H1 (cell line): ENCODE results near the gene EDN1. TPM values are rescaled to one million over a fixed set of nuclear protein-coding genes. Genes with fewer than 3 reads are reported as not detected.

Experiments used
- CTCF ChIA-PET: fragments of 300-600 bp; sonication (Branson Sonifier 250); formaldehyde crosslinking; loops from one replicate; lab custom pipeline; 2021; ENCODE audit not compliant: partially characterized antibody; lab: Charles Lee
- POLR2A ChIA-PET: fragments of 300-600 bp; sonication (Branson Sonifier 250); formaldehyde crosslinking; loops from one replicate; lab custom pipeline; 2021; ENCODE audit warnings: inconsistent platforms; ENCODE audit not compliant: partially characterized antibody; lab: Charles Lee
- DNase-seq, 2 experiments: peaks; one replicate each; pipeline versions ENCODE4 v3.0.0 to v3.0.0-alpha.2; 2010 to 2022; ENCODE audit warnings: low spot score in 2 of 2, low read depth in 1 of 2, mixed read lengths in 1 of 2
- FAIRE-seq: peaks from 2 replicates; lab custom pipeline; 2011; peaks lifted over from hg19 to GRCh38; lab: Jason Lieb, UNC
- H2AFZ ChIP-seq: 2 replicates; pipeline ENCODE4 v1.8.1; 2012; ENCODE audit warnings: low read length, inconsistent platforms
- H2AK5ac ChIP-seq: 2 replicates; pipeline ENCODE4 v1.6.1; 2013; ENCODE audit warnings: low read depth, low read length
- H2BK120ac ChIP-seq: replicated peaks from 2 replicates; pipeline ENCODE3; 2013; ENCODE audit warnings: low read depth, low read length, inconsistent platforms
- H2BK12ac ChIP-seq: 2 replicates; pipeline ENCODE4 v1.6.1; 2013; ENCODE audit warnings: low read depth, low read length
- H2BK15ac ChIP-seq: 2 replicates; pipeline ENCODE4 v1.6.1; 2013; ENCODE audit warnings: low read length
- H2BK20ac ChIP-seq: 2 replicates; pipeline ENCODE4 v1.6.1; 2013; ENCODE audit warnings: low read length
- H2BK5ac ChIP-seq: 2 replicates; pipeline ENCODE4 v1.6.1; 2013; ENCODE audit warnings: low read depth, low read length
- H3K14ac ChIP-seq: 2 replicates; pipeline ENCODE4 v1.6.1; 2013; ENCODE audit warnings: inconsistent platforms; ENCODE audit not compliant: insufficient read length
- H3K18ac ChIP-seq: 2 replicates; pipeline ENCODE4 v1.6.1; 2013; ENCODE audit warnings: low read length; ENCODE audit errors: extremely low read depth
- H3K23ac ChIP-seq: 2 replicates; pipeline ENCODE4 v1.6.1; 2013; ENCODE audit warnings: inconsistent platforms; ENCODE audit not compliant: insufficient read length
- H3K23me2 ChIP-seq: 2 replicates; pipeline ENCODE4 v1.6.1; 2013; ENCODE audit warnings: low read depth, low read length
- H3K27ac ChIP-seq: 2 replicates; pipeline ENCODE4 v1.6.1; 2011; ENCODE audit warnings: low read depth, low read length, inconsistent platforms
- H3K27me3 ChIP-seq, 4 experiments: replicated peaks in 1 of 4; 1 replicate in 1 of 4; 2 replicates in 3 of 4; pipeline versions ENCODE4 v1.6.1 to v1.8.1; 2011 to 2013; ENCODE audit warnings: low read length in 3 of 4, mild to moderate bottlenecking in 3 of 4, inconsistent platforms in 2 of 4, mixed read lengths in 2 of 4, moderate library complexity in 1 of 4; ENCODE audit not compliant: control insufficient read depth in 3 of 4, insufficient read depth in 3 of 4; ENCODE audit errors: extremely low read depth in 1 of 4
- H3K36me3 ChIP-seq, 4 experiments: 2 replicates each; pipeline versions ENCODE4 v1.6.1 to v1.8.1; 2011 to 2013; ENCODE audit warnings: mild to moderate bottlenecking in 4 of 4, low read length in 3 of 4, moderate library complexity in 2 of 4, control low read depth in 1 of 4, inconsistent platforms in 1 of 4; ENCODE audit not compliant: insufficient read depth in 4 of 4, control insufficient read depth in 2 of 4
- H3K4ac ChIP-seq: replicated peaks from 2 replicates; pipeline ENCODE3; 2013; ENCODE audit warnings: low read length, low read depth, mixed read lengths, inconsistent platforms; ENCODE audit not compliant: insufficient read length
- H3K4me1 ChIP-seq, 4 experiments: replicated peaks in 1 of 4; 1 replicate in 1 of 4; 2 replicates in 3 of 4; pipeline versions ENCODE4 v1.6.1 to v1.8.1; 2011 to 2013; ENCODE audit warnings: low read length in 3 of 4, inconsistent platforms in 2 of 4, mixed read lengths in 1 of 4; ENCODE audit not compliant: insufficient read depth in 4 of 4, control insufficient read depth in 3 of 4
- H3K4me2 ChIP-seq, 2 experiments: 2 replicates each; pipeline versions ENCODE4 v1.6.1 to v1.8.1; 2011 to 2013; ENCODE audit warnings: low read depth in 2 of 2, low read length in 2 of 2, control low read depth in 1 of 2, inconsistent platforms in 1 of 2, mild to moderate bottlenecking in 1 of 2; ENCODE audit not compliant: insufficient read depth in 1 of 2
- H3K4me3 ChIP-seq, 4 experiments: fragments of 200-600, 300-600 bp in 1 of 4; sonication (generic), shearing (Covaris generic), sonication (Bioruptor Twin) in 1 of 4; 2 replicates each; pipeline versions ENCODE4 v1.5.1 to v1.8.1; 2011 to 2016; ENCODE audit warnings: low read length in 4 of 4, low read depth in 3 of 4, control low read depth in 2 of 4, inconsistent platforms in 2 of 4, mild to moderate bottlenecking in 2 of 4, mixed read lengths in 1 of 4, moderate library complexity in 1 of 4; ENCODE audit not compliant: insufficient read depth in 2 of 4; ENCODE audit errors: extremely low read depth in 1 of 4
- H3K56ac ChIP-seq: replicated peaks from 2 replicates; pipeline ENCODE3; 2013; ENCODE audit warnings: low read depth, mild to moderate bottlenecking, mixed read lengths, low read length, inconsistent platforms; ENCODE audit not compliant: insufficient read length
- H3K79me1 ChIP-seq: 2 replicates; pipeline ENCODE4 v1.6.1; 2013; ENCODE audit warnings: low read depth, low read length, control low read depth
- H3K79me2 ChIP-seq, 2 experiments: 2 replicates each; pipeline versions ENCODE4 v1.6.1 to v1.8.1; 2012 to 2013; ENCODE audit warnings: low read length in 2 of 2, mild to moderate bottlenecking in 2 of 2, inconsistent platforms in 1 of 2; ENCODE audit not compliant: insufficient read depth in 2 of 2, control insufficient read depth in 1 of 2
- H3K9ac ChIP-seq, 4 experiments: replicated peaks in 1 of 4; 1 replicate in 1 of 4; 2 replicates in 3 of 4; pipeline versions ENCODE4 v1.6.1 to v1.8.1; 2011 to 2013; ENCODE audit warnings: low read depth in 3 of 4, low read length in 3 of 4, control low read depth in 2 of 4, mild to moderate bottlenecking in 2 of 4, moderate library complexity in 2 of 4, inconsistent platforms in 1 of 4; ENCODE audit errors: extremely low read depth in 1 of 4
- H3K9me3 ChIP-seq, 2 experiments: 2 replicates each; pipeline versions ENCODE4 v1.6.1 to v1.8.1; 2012 to 2013; ENCODE audit warnings: mild to moderate bottlenecking in 2 of 2, moderate library complexity in 2 of 2, control low read depth in 1 of 2, inconsistent platforms in 1 of 2, low read depth in 1 of 2, low read length in 1 of 2, mixed read lengths in 1 of 2; ENCODE audit not compliant: insufficient read depth in 2 of 2
- H4K20me1 ChIP-seq, 2 experiments: replicated peaks in 1 of 2; 2 replicates each; pipeline versions ENCODE3 to v1.8.1; 2011 to 2013; ENCODE audit warnings: inconsistent platforms in 2 of 2, low read length in 2 of 2, mild to moderate bottlenecking in 1 of 2; ENCODE audit not compliant: insufficient read depth in 2 of 2, control insufficient read depth in 1 of 2
- H4K5ac ChIP-seq: 2 replicates; pipeline ENCODE4 v1.6.1; 2013; ENCODE audit warnings: low read length, low read depth, mixed read lengths, inconsistent platforms; ENCODE audit not compliant: insufficient read length
- H4K8ac ChIP-seq: 2 replicates; pipeline ENCODE4 v1.8.0; 2013; ENCODE audit warnings: mild to moderate bottlenecking, moderate library complexity, low read length, inconsistent platforms; ENCODE audit not compliant: insufficient read depth; ENCODE audit errors: extremely low read depth
- H4K91ac ChIP-seq: replicated peaks from 2 replicates; pipeline ENCODE3; 2013; ENCODE audit warnings: low read length, mixed read lengths, inconsistent platforms; ENCODE audit not compliant: insufficient read length
- CBX8 ChIP-seq: fragments of 300-800, 300-1000 bp; sonication (generic); IDR thresholded peaks from 2 replicates; pipeline ENCODE4 v1.7.1; 2016; ENCODE audit warnings: low read depth, low read length, borderline replicate concordance
- EGR1 ChIP-seq: IDR thresholded peaks from 2 replicates; pipeline ENCODE4 v1.6.1; 2011; ENCODE audit warnings: low read depth, low read length, borderline replicate concordance
- EP300 ChIP-seq, 2 experiments: IDR thresholded peaks; 1 replicate in 1 of 2; 2 replicates in 1 of 2; pipeline ENCODE4 v1.6.1; 2011 to 2012; ENCODE audit warnings: low read depth in 2 of 2, low read length in 2 of 2, mild to moderate bottlenecking in 2 of 2, borderline replicate concordance in 1 of 2, inconsistent platforms in 1 of 2, moderate library complexity in 1 of 2
- GTF2F1 ChIP-seq: IDR thresholded peaks from 2 replicates; pipeline ENCODE4 v1.6.1; 2012; ENCODE audit warnings: low read depth, low read length, improper control_type of control experiment, borderline replicate concordance
- JUND ChIP-seq: IDR thresholded peaks from 2 replicates; pipeline ENCODE4 v1.6.1; 2011; ENCODE audit warnings: mild to moderate bottlenecking, improper control_type of control experiment, low read length
- NRF1 ChIP-seq: IDR thresholded peaks from 2 replicates; pipeline ENCODE4 v1.6.1; 2011; ENCODE audit warnings: mild to moderate bottlenecking, low read depth, low read length, improper control_type of control experiment
- TCF12 ChIP-seq: IDR thresholded peaks from 2 replicates; pipeline ENCODE4 v1.6.1; 2011; ENCODE audit warnings: low read depth, mild to moderate bottlenecking, low read length
- WGBS, 2 experiments: shearing (Covaris generic) in 1 of 2; methylation state at CpG; one replicate each; pipeline versions ENCODE4 v1.1.6 to v1.1.7; 2013 to 2015; ENCODE audit warnings: low lambda C conversion rate in 2 of 2, mixed read lengths in 2 of 2, inconsistent platforms in 1 of 2, low coverage in 1 of 2, missing lambda C conversion rate in 1 of 2; ENCODE audit not compliant: insufficient replicate concordance in 2 of 2, insufficient coverage in 1 of 2, insufficient read length in 1 of 2; ENCODE audit errors: extremely low coverage in 1 of 2, missing lambda C conversion rate in 1 of 2; 5-methylcytosine and 5-hydroxymethylcytosine counted together
- polyA plus RNA-seq, 7 experiments: library from polyadenylated mRNA; depleted of rRNA in 3 of 7; stranded (reverse) in 5 of 7; unstranded in 2 of 7; fragments of >200 nt in 5 of 7; fragments of 200-250 nt in 2 of 7; gene quantifications; 1 replicate in 5 of 7; 2 replicates in 1 of 7; 4 replicates in 1 of 7; pipeline versions ENCODE4 v1.2.1 to v1.2.3, GENCODE V29; 2011 to 2013; ENCODE audit warnings: missing spikeins in 2 of 7, mixed read lengths in 2 of 7
- total RNA-seq: library from RNA; stranded (reverse); fragmentation: NEBNext Ultra II Directional; extraction: Animal tissue kit (Norgen Biotek cat#: 25700); gene quantifications from 2 replicates; pipeline ENCODE4 v1.2.1, GENCODE V29; 2021
- TF ChIP-seq, protein P1 (sequence below): IDR thresholded peaks from 2 replicates; pipeline ENCODE4 v1.6.1; 2012; ENCODE audit warnings: inconsistent platforms

The EDN1 gene
- total and polyA plus RNA-seq, 2 of the 8 experiments (the other 6 are each of a cell fraction or from before 2014, with no cell fraction given): 0.23 to 1.1 TPM

DNA sequence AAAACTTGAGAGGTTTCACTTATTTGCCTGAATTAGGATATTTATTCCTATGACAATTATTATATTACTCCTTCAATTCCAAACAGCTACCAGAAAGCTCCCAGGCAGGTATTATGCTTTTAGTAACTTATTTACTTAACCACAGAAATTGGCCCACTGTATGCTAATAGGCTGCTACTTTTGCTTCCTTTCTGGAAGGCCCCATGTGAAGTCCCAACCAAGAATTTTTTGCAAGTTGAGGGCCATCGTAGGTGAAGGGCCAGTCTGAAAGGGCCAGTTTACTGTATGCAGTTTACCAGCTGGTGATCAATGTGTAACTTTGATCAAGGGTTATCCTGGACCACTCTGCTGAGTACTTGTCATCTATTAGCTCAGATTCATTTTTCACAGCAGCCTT, 45.0 kb downstream of the EDN1 start:
- H3K4me1 ChIP-seq: peaks cover 0 to 14% (median 0%) of the 10 kb centered on the region in 4 experiments; a peak in 4 of 7 replicates
- WGBS, 2 experiments: 100% methylated on average over 1 of the region's 1 CpG; no CpG with 5 or more reads in 1 of the 2 experiments

More for the DNA sequence above, 45.0 kb downstream of the EDN1 start:
- no peaks in the 10 kb centered on the region for H3K79me1 ChIP-seq
- H3K27ac ChIP-seq: no peak overlapping the region
- no peak for TF ChIP-seq GTF2F1
- no peak for TF ChIP-seq NRF1
- no peak for TF ChIP-seq JUND
- no peak for TF ChIP-seq TCF12
- TF ChIP-seq EP300 (IDR thresholded peaks at IDR 0.05; ENCODE audit: borderline replicate concordance in 1 of 2, low read depth in 2 of 2, low read length in 2 of 2): no peak
- no peak for TF ChIP-seq EGR1
- no peak for TF ChIP-seq CBX8
- TF ChIP-seq, protein P1, sequence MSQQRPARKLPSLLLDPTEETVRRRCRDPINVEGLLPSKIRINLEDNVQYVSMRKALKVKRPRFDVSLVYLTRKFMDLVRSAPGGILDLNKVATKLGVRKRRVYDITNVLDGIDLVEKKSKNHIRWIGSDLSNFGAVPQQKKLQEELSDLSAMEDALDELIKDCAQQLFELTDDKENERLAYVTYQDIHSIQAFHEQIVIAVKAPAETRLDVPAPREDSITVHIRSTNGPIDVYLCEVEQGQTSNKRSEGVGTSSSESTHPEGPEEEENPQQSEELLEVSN: no peak
- no peak overlapping the region for H4K91ac ChIP-seq
- CTCF ChIA-PET: interaction anchor here (1.3 to 1.8 kb wide), 2 partner anchors 10 to 147 kb away, joined by 4 to 5 read pairs; no protein-coding TSS in a partner anchor
- H3K23me2 ChIP-seq: no peaks in the 10 kb centered on the region; the same call in 1 of the 2 replicates
- no peak overlapping the region for H3K56ac ChIP-seq
- POLR2A ChIA-PET: no interaction called here
- H4K5ac ChIP-seq: no peak overlapping the region
- no peaks in the 10 kb centered on the region for H3K79me2 ChIP-seq
- FAIRE-seq (no peak), DNase-seq (no peak)
- no peak overlapping the region for H4K8ac ChIP-seq
- H3K4me3 ChIP-seq: no peak overlapping the region
- H2BK5ac ChIP-seq: no peak overlapping the region
- no peak overlapping the region for H3K23ac ChIP-seq
- no peak overlapping the region for H3K4me2 ChIP-seq
- H3K9ac ChIP-seq: no peak overlapping the region
- H3K4ac ChIP-seq: no peak overlapping the region
- H2BK20ac ChIP-seq: no peak overlapping the region
- no peaks in the 10 kb centered on the region for H4K20me1 ChIP-seq
- H3K36me3 ChIP-seq: no peaks in the 10 kb centered on the region
- H2BK120ac ChIP-seq: no peak overlapping the region
- no peak overlapping the region for H2AK5ac ChIP-seq
- H3K27me3 ChIP-seq: no peaks in the 10 kb centered on the region
- H3K9me3 ChIP-seq: 0 out of 4 replicates have a peak, but pooled peaks cover 0 to 2% of the 10 kb centered on the region in 2 experiments
- H2AFZ ChIP-seq: no peak overlapping the region
- no peak overlapping the region for H3K18ac ChIP-seq
- H2BK12ac ChIP-seq: no peak overlapping the region
- no peak overlapping the region for H3K14ac ChIP-seq
- H2BK15ac ChIP-seq: no peak overlapping the region
